ENCODE measurements around the gene PTPRM. TPM values are rescaled to one million over a fixed set of nuclear protein-coding genes. Genes with fewer than 3 reads are reported as not detected.

The PTPRM gene
- total and polyA plus RNA-seq, 2 of the 8 experiments (the other 6 are each of a cell fraction or from before 2014, with no cell fraction given), result 4.1 to 7.0 TPM

GRCh38 chr18:7617738-7618422, 50.8 kb downstream of the PTPRM start:
- H3K18ac ChIP-seq (ENCODE audit: extremely low read depth, low read length), result no peak overlapping the region
- no peaks in the 10 kb centered on the region for H4K20me1 ChIP-seq (replicated peaks in 1 of 2; ENCODE audit: control insufficient read depth in 1 of 2, insufficient read depth in 2 of 2, low read length in 2 of 2)
- no peak overlapping the region for H4K91ac ChIP-seq (replicated peaks; ENCODE audit: insufficient read length, low read length)
- H3K56ac ChIP-seq (replicated peaks; ENCODE audit: insufficient read length, low read depth, low read length), result no peak overlapping the region
- H2AFZ ChIP-seq (ENCODE audit: low read length), result no peak overlapping the region
- ChIA-PET CTCF (ENCODE audit: partially characterized antibody) (interaction anchor here (1.7 to 1.8 kb wide), 2 partner anchors 10 kb away, joined by 4 to 5 read pairs; no protein-coding TSS in a partner anchor), POLR2A (ENCODE audit: partially characterized antibody) (no interaction called here)
- peaks cover 0 to 3% (median 0%) of the 10 kb centered on the region in 4 experiments; a peak in 1 of 7 replicates for H3K4me1 ChIP-seq (replicated peaks in 1 of 4; ENCODE audit: control insufficient read depth in 3 of 4, insufficient read depth in 4 of 4, low read length in 3 of 4)
- no peak overlapping the region for H4K5ac ChIP-seq (ENCODE audit: insufficient read length, low read depth, low read length)
- FAIRE-seq (no peak), DNase-seq (ENCODE audit: low read depth in 1 of 2, low spot score in 2 of 2) (no peak)
- 89% methylated on average over 7 of the region's 7 CpGs; no CpG with 5 or more reads in 1 of the 2 experiments for WGBS, 2 experiments (ENCODE audit: extremely low coverage in 1 of 2, insufficient coverage in 1 of 2, insufficient read length in 1 of 2, insufficient replicate concordance in 2 of 2, low coverage in 1 of 2, low lambda C conversion rate in 2 of 2, missing lambda C conversion rate in 1 of 2)
- no peak overlapping the region for H3K4me3 ChIP-seq (ENCODE audit: extremely low read depth in 1 of 4, insufficient read depth in 2 of 4, low read depth in 3 of 4, low read length in 4 of 4)
- H3K4me2 ChIP-seq (ENCODE audit: insufficient read depth in 1 of 2, low read depth in 2 of 2, low read length in 2 of 2), result no peak overlapping the region
- H3K14ac ChIP-seq (ENCODE audit: insufficient read length), result no peak overlapping the region
- H3K23ac ChIP-seq (ENCODE audit: insufficient read length), result no peak overlapping the region
- no peaks in the 10 kb centered on the region for H3K27me3 ChIP-seq (replicated peaks in 1 of 4; ENCODE audit: control insufficient read depth in 3 of 4, extremely low read depth in 1 of 4, insufficient read depth in 3 of 4, low read length in 3 of 4)
- H3K36me3 ChIP-seq (ENCODE audit: control insufficient read depth in 2 of 4, insufficient read depth in 4 of 4, low read length in 3 of 4), result no peaks in the 10 kb centered on the region
- no peak overlapping the region for H2BK20ac ChIP-seq (ENCODE audit: low read length)
- no peak overlapping the region for H4K8ac ChIP-seq (ENCODE audit: extremely low read depth, insufficient read depth, low read length)
- H3K27ac ChIP-seq (ENCODE audit: low read depth, low read length), result no peak overlapping the region
- no peak overlapping the region for H2BK12ac ChIP-seq (ENCODE audit: low read depth, low read length)
- no peak overlapping the region for H2BK120ac ChIP-seq (replicated peaks; ENCODE audit: low read depth, low read length)
- no peak overlapping the region for H3K4ac ChIP-seq (replicated peaks; ENCODE audit: insufficient read length, low read depth, low read length)
- no peak overlapping the region for H2AK5ac ChIP-seq (ENCODE audit: low read depth, low read length)
- H3K79me1 ChIP-seq (ENCODE audit: low read depth, low read length), result no peaks in the 10 kb centered on the region
- TF ChIP-seq YY1 (IDR thresholded peaks at IDR 0.05; ENCODE audit: low read depth, low read length), result no peak
- no peak for TF ChIP-seq SP1 (IDR thresholded peaks at IDR 0.05; ENCODE audit: low read depth, low read length)
- no peak for TF ChIP-seq FOSL1 (IDR thresholded peaks at IDR 0.05; ENCODE audit: insufficient read depth, low read depth, low read length)
- no peak for TF ChIP-seq EGR1 (IDR thresholded peaks at IDR 0.05; ENCODE audit: borderline replicate concordance, low read depth, low read length)
- TF ChIP-seq CBX8 (IDR thresholded peaks at IDR 0.05; ENCODE audit: borderline replicate concordance, low read depth, low read length), result no peak
- TF ChIP-seq TAF7 (optimal IDR thresholded peaks at IDR 0.05; ENCODE audit: borderline replicate concordance, low read depth, low read length), result no peak
- no peak for TF ChIP-seq JUN (IDR thresholded peaks at IDR 0.05; ENCODE audit: low read depth, low read length)
- no peak for TF ChIP-seq KDM5A (IDR thresholded peaks at IDR 0.05; ENCODE audit: low read length)
- H3K9me3 ChIP-seq (ENCODE audit: insufficient read depth in 2 of 2, low read depth in 1 of 2, low read length in 1 of 2), result no peaks in the 10 kb centered on the region
- no peaks in the 10 kb centered on the region for H3K79me2 ChIP-seq (ENCODE audit: control insufficient read depth in 1 of 2, insufficient read depth in 2 of 2, low read length in 2 of 2)
- no peaks in the 10 kb centered on the region; the same call in 1 of the 2 replicates for H3K23me2 ChIP-seq (ENCODE audit: low read depth, low read length)
- H2BK15ac ChIP-seq (ENCODE audit: low read length), result no peak overlapping the region
- no peak overlapping the region for H3K9ac ChIP-seq (replicated peaks in 1 of 4; ENCODE audit: extremely low read depth in 1 of 4, low read depth in 3 of 4, low read length in 3 of 4)
- H2BK5ac ChIP-seq (ENCODE audit: low read depth, low read length), result no peak overlapping the region
